Sigmoid colon (tissue), 7 donors: ENCODE results near the gene STX18. TPM values are rescaled to one million over a fixed set of nuclear protein-coding genes. Genes with fewer than 3 reads are reported as not detected.

Experiments
- DNase-seq: peaks from one replicate; pipeline ENCODE4 v3.0.0-alpha.2; 2019
- H3K27ac ChIP-seq, 4 donors: fragments of 200-600 bp; sonication (generic); one replicate each; pipeline ENCODE4 v1.5.1; 2016 to 2019; ENCODE audit warnings: mild to moderate bottlenecking in 1 of 4
- H3K27me3 ChIP-seq, 3 donors: fragments of 200-600 bp; sonication (generic); one replicate each; pipeline ENCODE4 v1.5.1; 2019; ENCODE audit warnings: mild to moderate bottlenecking in 1 of 3
- H3K36me3 ChIP-seq, 4 donors: fragments of 200-600 bp; sonication (generic); one replicate each; pipeline ENCODE4 v1.5.1; 2016 to 2019
- H3K4me1 ChIP-seq, 4 donors: fragments of 200-600 bp; sonication (generic); one replicate each; pipeline ENCODE4 v1.5.1; 2017 to 2019
- H3K4me3 ChIP-seq, 4 donors: fragments of 200-600 bp; sonication (generic); one replicate each; pipeline ENCODE4 v1.5.1; 2017 to 2019; ENCODE audit warnings: mild to moderate bottlenecking in 2 of 4, moderate library complexity in 1 of 4
- H3K9me3 ChIP-seq, 4 donors: fragments of 200-600 bp in 3 of 4; sonication (generic) in 3 of 4; one replicate each; pipeline versions ENCODE4 v1.5.1 to v1.6.1; 2013 to 2019
- EP300 ChIP-seq, 4 donors: sonication (generic); formaldehyde crosslinking; IDR thresholded peaks; one replicate each; pipeline ENCODE4 v1.6.1; 2017; ENCODE audit warnings: antibody characterized with exemption in 4 of 4
- POLR2A ChIP-seq, 2 donors: fragments of 450-650 bp; IDR thresholded peaks; one replicate each; pipeline ENCODE4 v1.6.1; 2016; ENCODE audit warnings: antibody characterized with exemption in 2 of 2, mild to moderate bottlenecking in 2 of 2, moderate library complexity in 2 of 2
- POLR2AphosphoS5 ChIP-seq, 4 donors: sonication (generic); formaldehyde crosslinking; IDR thresholded peaks; one replicate each; pipeline ENCODE4 v1.6.1; 2017; ENCODE audit warnings: antibody characterized with exemption in 4 of 4
- WGBS, 2 donors: extraction: QIAGEN DNeasy Blood & Tissue Kit; methylation state at CpG; one replicate each; pipeline ENCODE4 v1.1.7; 2013; 5-methylcytosine and 5-hydroxymethylcytosine counted together
- intact Hi-C: fragments of 100-400 bp; cut with DNase I; formaldehyde crosslinking; loops from one replicate; pipeline ENCODE4 v1.15.1; 2023
- polyA plus RNA-seq, 3 donors: library from polyadenylated mRNA; stranded (reverse); fragments of 200-250 nt; gene quantifications; one replicate each; pipeline ENCODE4 v1.2.3, GENCODE V29; 2013
- total RNA-seq, 4 donors: library from RNA; depleted of rRNA; stranded (reverse); fragments of >200 nt; gene quantifications; one replicate each; pipeline ENCODE4 v1.1.0, GENCODE V29; 2016
- TF ChIP-seq, protein P1 (sequence below), 4 experiments: fragments of 450-650 bp in 3 of 4; fragments of 200-600 bp in 1 of 4; IDR thresholded peaks; one replicate each; pipeline ENCODE4 v1.5.1; 2016 to 2019; ENCODE audit warnings: antibody characterized with exemption in 4 of 4, mild to moderate bottlenecking in 3 of 4, moderate library complexity in 2 of 4
- donor health status: healthy with polysubstance abuse.
- donor health status: Bipolar disorder and iron deficiency.
- donor health status: healthy.

Gene STX18
- total and polyA plus RNA-seq, 7 donors, result 23.5 to 45.1 (median 26.3) TPM

DNA sequence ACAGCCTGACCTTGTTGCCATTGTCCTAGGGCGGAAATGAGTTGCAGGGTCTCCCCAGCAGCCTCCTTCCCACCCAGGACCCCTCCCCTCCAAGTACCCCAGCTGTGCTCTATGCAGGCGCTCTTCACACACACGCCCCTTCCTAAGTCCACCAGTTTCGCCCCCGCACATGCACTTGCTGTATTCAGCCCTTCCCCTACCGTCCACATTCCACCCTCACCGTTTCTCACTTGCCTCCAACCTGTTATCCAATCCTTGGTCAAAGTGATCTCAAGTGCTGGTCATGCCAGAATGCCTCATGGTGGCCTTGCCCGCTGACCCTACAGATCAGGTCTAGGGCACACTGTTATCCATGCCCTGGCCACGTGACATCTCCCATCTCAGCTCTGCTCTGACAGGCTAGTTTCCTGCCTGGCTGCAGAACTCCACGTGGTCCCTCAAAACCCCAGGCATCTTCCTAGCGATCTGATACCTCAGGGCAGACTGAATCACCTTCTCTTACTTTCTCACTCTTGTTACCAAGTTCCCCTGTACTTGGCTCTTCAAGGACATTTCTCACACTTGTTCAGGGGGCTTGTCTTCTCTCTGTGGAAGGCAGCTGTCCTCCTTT lies 115.2 kb downstream of the STX18 start:
- H3K27ac ChIP-seq, result no peak overlapping the region

GRCh38 chr4:4425696-4426095 lies 116.2 kb downstream of the STX18 start:
- H3K27me3 ChIP-seq, result no peaks in the 10 kb centered on the region
- TF ChIP-seq EP300 (IDR thresholded peaks at IDR 0.05), result no peak
- TF ChIP-seq, protein P1, sequence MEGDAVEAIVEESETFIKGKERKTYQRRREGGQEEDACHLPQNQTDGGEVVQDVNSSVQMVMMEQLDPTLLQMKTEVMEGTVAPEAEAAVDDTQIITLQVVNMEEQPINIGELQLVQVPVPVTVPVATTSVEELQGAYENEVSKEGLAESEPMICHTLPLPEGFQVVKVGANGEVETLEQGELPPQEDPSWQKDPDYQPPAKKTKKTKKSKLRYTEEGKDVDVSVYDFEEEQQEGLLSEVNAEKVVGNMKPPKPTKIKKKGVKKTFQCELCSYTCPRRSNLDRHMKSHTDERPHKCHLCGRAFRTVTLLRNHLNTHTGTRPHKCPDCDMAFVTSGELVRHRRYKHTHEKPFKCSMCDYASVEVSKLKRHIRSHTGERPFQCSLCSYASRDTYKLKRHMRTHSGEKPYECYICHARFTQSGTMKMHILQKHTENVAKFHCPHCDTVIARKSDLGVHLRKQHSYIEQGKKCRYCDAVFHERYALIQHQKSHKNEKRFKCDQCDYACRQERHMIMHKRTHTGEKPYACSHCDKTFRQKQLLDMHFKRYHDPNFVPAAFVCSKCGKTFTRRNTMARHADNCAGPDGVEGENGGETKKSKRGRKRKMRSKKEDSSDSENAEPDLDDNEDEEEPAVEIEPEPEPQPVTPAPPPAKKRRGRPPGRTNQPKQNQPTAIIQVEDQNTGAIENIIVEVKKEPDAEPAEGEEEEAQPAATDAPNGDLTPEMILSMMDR (IDR thresholded peaks at IDR 0.05), result no peak
- intact Hi-C loops, result no loop called here
- H3K9me3 ChIP-seq, result no peaks in the 10 kb centered on the region
- H3K4me3 ChIP-seq, result no peak overlapping the region
- no peaks in the 10 kb centered on the region for H3K4me1 ChIP-seq
- peaks cover 5 to 57% (median 20%) of the 10 kb centered on the region in 4 donors for H3K36me3 ChIP-seq
- H3K27ac ChIP-seq, result no peak overlapping the region
- peak; percentile 47 for DNase-seq
- WGBS, 2 donors, result 92 to 94% methylated on average over 7 of the region's 7 CpGs

More for the DNA sequence above, 115.2 kb downstream of the STX18 start:
- DNase-seq, result peak; percentile 30
- H3K36me3 ChIP-seq, result peaks cover 0 to 56% (median 14%) of the 10 kb centered on the region in 4 donors
- no peaks in the 10 kb centered on the region for H3K4me1 ChIP-seq
- H3K27me3 ChIP-seq, result no peaks in the 10 kb centered on the region
- H3K4me3 ChIP-seq, result no peak overlapping the region
- TF ChIP-seq POLR2A (IDR thresholded peaks at IDR 0.05) (no peak), EP300 (IDR thresholded peaks at IDR 0.05) (no peak), POLR2AphosphoS5 (IDR thresholded peaks at IDR 0.05) (no peak)
- TF ChIP-seq, protein P1 (IDR thresholded peaks at IDR 0.05), result no peak
- intact Hi-C loops, result no loop called here
- 88 to 94% methylated on average over 11 of the region's 11 CpGs for WGBS, 2 donors
- H3K9me3 ChIP-seq, result no peaks in the 10 kb centered on the region

DNA sequence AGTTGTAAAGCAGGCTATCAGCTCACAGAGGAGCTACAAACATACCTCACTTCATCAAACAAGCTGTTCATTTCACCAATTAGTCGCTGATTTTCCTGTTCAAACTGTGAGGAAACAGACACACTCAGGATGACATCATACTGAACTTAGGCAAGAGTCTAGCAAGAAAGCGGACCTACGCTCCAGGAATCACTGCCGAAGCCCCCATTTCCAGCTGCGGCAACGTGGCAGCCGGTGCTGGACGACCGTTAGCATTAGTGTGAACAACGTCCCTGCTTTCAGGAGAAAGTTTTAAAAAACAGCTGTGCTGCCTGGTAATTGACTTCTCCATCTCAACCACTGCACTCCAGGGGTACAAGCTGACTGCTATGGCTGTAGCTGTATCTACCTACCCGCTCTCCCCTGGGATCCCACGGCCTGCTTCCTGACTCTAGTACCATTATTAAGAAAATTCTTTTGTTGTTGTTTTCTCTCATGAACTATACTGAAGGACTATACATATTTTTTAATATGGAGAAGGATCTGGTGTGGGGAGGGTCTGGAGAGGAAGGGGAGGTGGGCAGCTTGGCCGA lies 116.6 kb downstream of the STX18 start:
- Histone ChIP-seq H3K4me1 (no peaks in the 10 kb centered on the region), H3K27me3 (no peaks in the 10 kb centered on the region), H3K9me3 (no peaks in the 10 kb centered on the region), H3K4me3 (no peak overlapping the region), H3K36me3 (peaks cover 10 to 62% (median 25%) of the 10 kb centered on the region in 4 donors), H3K27ac (no peak overlapping the region)
- TF ChIP-seq POLR2A (IDR thresholded peaks at IDR 0.05) (no peak), EP300 (IDR thresholded peaks at IDR 0.05) (no peak), POLR2AphosphoS5 (IDR thresholded peaks at IDR 0.05) (no peak)
- TF ChIP-seq, protein P1 (IDR thresholded peaks at IDR 0.05), result no peak
- intact Hi-C loops, result no loop called here
- DNase-seq, result peak; percentile 27
- WGBS, 2 donors, result 87 to 89% methylated on average over 13 of the region's 13 CpGs

- DNase-seq, result no peak
Observed at GRCh38 chr4:4424499-4425115, 117.2 kb downstream of the STX18 start.

More at GRCh38 chr4:4424499-4425115, 117.2 kb downstream of the STX18 start:
- no peaks in the 10 kb centered on the region for H3K4me1 ChIP-seq
- no peak for TF ChIP-seq POLR2A (IDR thresholded peaks at IDR 0.05)
- TF ChIP-seq, protein P1 (IDR thresholded peaks at IDR 0.05), result no peak
- no peak for TF ChIP-seq POLR2AphosphoS5 (IDR thresholded peaks at IDR 0.05)
- TF ChIP-seq EP300 (IDR thresholded peaks at IDR 0.05), result no peak
- no peaks in the 10 kb centered on the region for H3K9me3 ChIP-seq
- WGBS, 2 donors, result 91 to 96% methylated on average over 8 of the region's 8 CpGs
- H3K4me3 ChIP-seq, result no peak overlapping the region
- H3K27me3 ChIP-seq, result no peaks in the 10 kb centered on the region
- peaks cover 16 to 68% (median 29%) of the 10 kb centered on the region in 4 donors for H3K36me3 ChIP-seq
- H3K27ac ChIP-seq, result no peak overlapping the region
- intact Hi-C loops, result no loop called here
